Activated CD8-positive, alpha-beta memory T cell treated with anti-CD3 and anti-CD28 coated beads, Interleukin-2, amount 50 U/mL, for 24 hours (primary cell): Measurements from ENCODE around the gene NDRG3.
A peak's percentile ranks its signal among the peaks of the same experiment; 100 is the strongest.

Source experiments
- DNase-seq: peaks from one replicate; pipeline ENCODE4 v3.0.0-alpha.2; 2020; ENCODE audit errors: extremely low read depth

Gene NDRG3

GRCh38 chr20:36607586-36608387 is 138.1 kb downstream of the NDRG3 start:
- no peak for DNase-seq

- DNase-seq: no peak
Observed at GRCh38 chr20:36606158-36607066, 139.5 kb downstream of the NDRG3 start.

- peak; percentile 99 for DNase-seq
Observed at GRCh38 chr20:36605399-36606157, 140.3 kb downstream of the NDRG3 start, which contains the start of gene RAB5IF. Gene RAB5IF, plus strand, starts transcription at chr20:36605779. Its CDS starts 173 bp downstream, at chr20:36605952.

GRCh38 chr20:36604952-36605398 is 140.9 kb downstream of the NDRG3 start:
- DNase-seq: no peak
